GM19240 (cell line): ENCODE data around the gene ABHD6.
"Not testable (repeated sequence)": the region's sequence is repeated elsewhere in the genome, so short reads cannot be mapped to it uniquely, and the experiment has no call there.

ENCODE experiments used
- DNase-seq: peaks from one replicate; pipeline ENCODE4 v3.0.0; 2011; ENCODE audit warnings: low spot score; ENCODE audit not compliant: insufficient read length

Gene ABHD6

GRCh38 chr3:58209933-58210332 is 27.7 kb upstream of the ABHD6 start:
- DNase-seq, result no peak

GRCh38 chr3:58210761-58211460 is 26.7 kb upstream of the ABHD6 start, which contains the start of gene DNASE1L3:
Gene DNASE1L3, minus strand, starts transcription at chr3:58210972. Its CDS starts 66 bp downstream, at chr3:58210906.
- DNase-seq, result no peak

- DNase-seq, result peak; percentile 24
Observed at GRCh38 chr3:58214484-58215316, 22.9 kb upstream of the ABHD6 start.

GRCh38 chr3:58215317-58216025 is 22.1 kb upstream of the ABHD6 start:
- DNase-seq, result no peak

- no peak for DNase-seq
Observed at GRCh38 chr3:58216496-58217195, 20.9 kb upstream of the ABHD6 start.

- no peak for DNase-seq
Observed at GRCh38 chr3:58217209-58217811, 20.3 kb upstream of the ABHD6 start.

- no peak for DNase-seq
Observed at GRCh38 chr3:58218904-58219303, 18.7 kb upstream of the ABHD6 start.

- no peak for DNase-seq
Observed at GRCh38 chr3:58222161-58222724, 15.3 kb upstream of the ABHD6 start.

- DNase-seq, result no peak
Observed at GRCh38 chr3:58223855-58224254, 13.7 kb upstream of the ABHD6 start.

- DNase-seq, result not testable (repeated sequence)
Observed at GRCh38 chr3:58227933-58228332, 9.7 kb upstream of the ABHD6 start.

- no peak for DNase-seq
Observed at GRCh38 chr3:58230876-58231552, 6.6 kb upstream of the ABHD6 start.

GRCh38 chr3:58231666-58232065 is 5.9 kb upstream of the ABHD6 start:
- no peak for DNase-seq

GRCh38 chr3:58234516-58234931 is 3.1 kb upstream of the ABHD6 start:
- no peak for DNase-seq

GRCh38 chr3:58235970-58236369 is 1.6 kb upstream of the ABHD6 start:
- DNase-seq, result no peak

- no peak for DNase-seq
Observed at GRCh38 chr3:58236527-58237237, 910 bp upstream of the ABHD6 start.

GRCh38 chr3:58237941-58238681 is 519 bp downstream of the ABHD6 start:
- DNase-seq, result no peak

GRCh38 chr3:58238830-58239229 is 1.2 kb downstream of the ABHD6 start:
- no peak for DNase-seq

- no peak for DNase-seq
Observed at GRCh38 chr3:58241306-58242044, 3.9 kb downstream of the ABHD6 start.
